ENCODE results near the gene STON2.
"Not testable (repeated sequence)": the region's sequence is repeated elsewhere in the genome, so short reads cannot be mapped to it uniquely, and the experiment has no call there.

The STON2 gene

GRCh38 chr14:81272317-81272716 lies 127.8 kb downstream of the STON2 start:
- in situ Hi-C loops (cut with MboI; ENCODE audit: low sequenced_read_pairs), result no loop called here

- in situ Hi-C loops (cut with MboI; ENCODE audit: low sequenced_read_pairs), result no loop called here
These were observed 130.1 kb downstream of the STON2 start for GRCh38 chr14:81269979-81270375.

- in situ Hi-C loops (cut with MboI; ENCODE audit: low sequenced_read_pairs), result no loop called here
These were observed 130.8 kb downstream of the STON2 start for GRCh38 chr14:81269100-81269978.

GRCh38 chr14:81268016-81268416 lies 132.1 kb downstream of the STON2 start:
- in situ Hi-C loops (cut with MboI; ENCODE audit: low sequenced_read_pairs), result no loop called here

GRCh38 chr14:81265636-81266169 lies 134.4 kb downstream of the STON2 start:
- in situ Hi-C loops (cut with MboI; ENCODE audit: low sequenced_read_pairs), result no loop called here

GRCh38 chr14:81264671-81265070 lies 135.5 kb downstream of the STON2 start:
- in situ Hi-C loops (cut with MboI; ENCODE audit: low sequenced_read_pairs), result no loop called here

- in situ Hi-C loops (cut with MboI; ENCODE audit: low sequenced_read_pairs), result no loop called here
These were observed 136.2 kb downstream of the STON2 start for GRCh38 chr14:81263777-81264410.

- in situ Hi-C loops (cut with MboI; ENCODE audit: low sequenced_read_pairs), result no loop called here
These were observed 138.9 kb downstream of the STON2 start for GRCh38 chr14:81261176-81261575.

GRCh38 chr14:81260732-81261131 lies 139.4 kb downstream of the STON2 start:
- in situ Hi-C loops (cut with MboI; ENCODE audit: low sequenced_read_pairs), result no loop called here

- in situ Hi-C loops (cut with MboI; ENCODE audit: low sequenced_read_pairs), result no loop called here
These were observed 143.7 kb downstream of the STON2 start for GRCh38 chr14:81256289-81256960.

- in situ Hi-C loops (cut with MboI; ENCODE audit: low sequenced_read_pairs), result no loop called here
These were observed 147.8 kb downstream of the STON2 start for GRCh38 chr14:81252278-81252677.

GRCh38 chr14:81247271-81247766 lies 152.8 kb downstream of the STON2 start:
- in situ Hi-C loops (cut with MboI; ENCODE audit: low sequenced_read_pairs), result no loop called here

- in situ Hi-C loops (cut with MboI; ENCODE audit: low sequenced_read_pairs), result no loop called here
These were observed 153.5 kb downstream of the STON2 start for GRCh38 chr14:81246461-81247270.

- in situ Hi-C loops (cut with MboI; ENCODE audit: low sequenced_read_pairs), result no loop called here
These were observed 154.4 kb downstream of the STON2 start for GRCh38 chr14:81245771-81246170.

- in situ Hi-C loops (cut with MboI; ENCODE audit: low sequenced_read_pairs), result not testable (repeated sequence)
These were observed 155.7 kb downstream of the STON2 start for GRCh38 chr14:81244431-81244830.

GRCh38 chr14:81243499-81243898 lies 156.6 kb downstream of the STON2 start:
- in situ Hi-C loops (cut with MboI; ENCODE audit: low sequenced_read_pairs), result no loop called here

- in situ Hi-C loops (cut with MboI; ENCODE audit: low sequenced_read_pairs), result not testable (repeated sequence)
These were observed 163.3 kb downstream of the STON2 start for GRCh38 chr14:81236849-81237248.

- in situ Hi-C loops (cut with MboI; ENCODE audit: low sequenced_read_pairs), result no loop called here
These were observed 164.0 kb downstream of the STON2 start for GRCh38 chr14:81236138-81236537.

- in situ Hi-C loops (cut with MboI; ENCODE audit: low sequenced_read_pairs), result no loop called here
These were observed 165.0 kb downstream of the STON2 start for GRCh38 chr14:81235096-81235495.

GRCh38 chr14:81234278-81234677 lies 165.8 kb downstream of the STON2 start:
- in situ Hi-C loops (cut with MboI; ENCODE audit: low sequenced_read_pairs), result no loop called here

Measured in hTERT RPE-1 (cell line).